GOT3 (cell line): ENCODE measurements around the gene OR52K1.
"Not testable (repeated sequence)": the region's sequence is repeated elsewhere in the genome, so short reads cannot be mapped to it uniquely, and the experiment has no call there.

ENCODE experiments used
- DNase-seq: peaks from one replicate; lab custom pipeline; 2025; ENCODE audit warnings: mixed read lengths; lab: John Stamatoyannopoulos, UW

OR52K1 gene

GRCh38 chr11:4491878-4492606 lies 9.6 kb downstream of the OR52K1 start:
- DNase-seq, result no peak

- no peak for DNase-seq
Observed at GRCh38 chr11:4493480-4493818, 11.0 kb downstream of the OR52K1 start.

- no peak for DNase-seq
Observed at GRCh38 chr11:4495487-4495886, 13.0 kb downstream of the OR52K1 start.

- DNase-seq, result no peak
Observed at GRCh38 chr11:4495986-4496385, 13.5 kb downstream of the OR52K1 start.

GRCh38 chr11:4496557-4497248 lies 14.3 kb downstream of the OR52K1 start:
- DNase-seq, result no peak

- DNase-seq, result no peak
Observed at GRCh38 chr11:4508886-4509285, 26.4 kb downstream of the OR52K1 start.

GRCh38 chr11:4511282-4512245 lies 29.1 kb downstream of the OR52K1 start:
- DNase-seq, result no peak

- no peak for DNase-seq
Observed at GRCh38 chr11:4514196-4514595, 31.8 kb downstream of the OR52K1 start.

GRCh38 chr11:4522339-4522738 lies 39.9 kb downstream of the OR52K1 start:
- DNase-seq, result no peak

- DNase-seq, result no peak
Observed at GRCh38 chr11:4522752-4523151, 40.3 kb downstream of the OR52K1 start.

GRCh38 chr11:4523666-4524065 lies 41.2 kb downstream of the OR52K1 start:
- DNase-seq, result no peak

GRCh38 chr11:4527926-4528325 lies 45.5 kb downstream of the OR52K1 start:
- no peak for DNase-seq

GRCh38 chr11:4531686-4532085 lies 49.2 kb downstream of the OR52K1 start:
- not testable (repeated sequence) for DNase-seq

- DNase-seq, result no peak
Observed at GRCh38 chr11:4539603-4540219, 57.3 kb downstream of the OR52K1 start.

- no peak for DNase-seq
Observed at GRCh38 chr11:4541071-4541470, 58.6 kb downstream of the OR52K1 start.
